Measurements from ENCODE around the gene SPATA45. TPM values are rescaled to one million over a fixed set of nuclear protein-coding genes. Genes with fewer than 3 reads are reported as not detected.

SPATA45 gene
- total and polyA plus RNA-seq, 2 of the 8 experiments (the other 6 are each of a cell fraction or from before 2014, with no cell fraction given), result 0.21 to 0.65 TPM

DNA sequence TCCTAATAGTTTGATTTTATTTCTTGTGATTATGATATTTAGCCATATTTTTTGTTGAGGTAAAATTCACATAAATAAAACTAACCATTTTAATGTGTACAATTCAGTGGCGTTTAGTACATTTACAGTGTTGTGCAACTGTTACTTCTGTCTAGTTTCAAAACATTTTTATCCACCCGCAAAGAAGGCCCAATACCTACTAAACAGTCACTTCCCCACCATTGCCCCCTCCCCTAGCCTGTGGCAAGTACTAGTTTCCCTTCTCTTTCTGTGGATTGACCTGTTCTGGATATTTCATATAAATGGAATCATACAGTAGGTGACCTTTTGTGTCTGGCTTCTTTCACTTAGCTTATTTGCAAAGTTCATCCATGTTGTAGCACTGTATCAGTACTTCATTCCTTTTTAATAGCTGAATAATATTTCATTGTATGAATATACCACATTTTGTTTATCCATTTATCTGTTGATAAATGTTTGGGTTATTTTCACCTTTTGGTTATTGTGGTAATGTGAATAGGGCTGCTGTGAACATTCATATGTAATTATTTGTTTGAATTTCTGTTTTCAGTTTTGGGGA, 14.8 kb upstream of the SPATA45 start (continued):
- TF ChIP-seq HDAC2 (IDR thresholded peaks at IDR 0.05; ENCODE audit: borderline replicate concordance in 1 of 2, low read depth in 2 of 2, low read length in 2 of 2), result no peak
- TF ChIP-seq, protein P1, sequence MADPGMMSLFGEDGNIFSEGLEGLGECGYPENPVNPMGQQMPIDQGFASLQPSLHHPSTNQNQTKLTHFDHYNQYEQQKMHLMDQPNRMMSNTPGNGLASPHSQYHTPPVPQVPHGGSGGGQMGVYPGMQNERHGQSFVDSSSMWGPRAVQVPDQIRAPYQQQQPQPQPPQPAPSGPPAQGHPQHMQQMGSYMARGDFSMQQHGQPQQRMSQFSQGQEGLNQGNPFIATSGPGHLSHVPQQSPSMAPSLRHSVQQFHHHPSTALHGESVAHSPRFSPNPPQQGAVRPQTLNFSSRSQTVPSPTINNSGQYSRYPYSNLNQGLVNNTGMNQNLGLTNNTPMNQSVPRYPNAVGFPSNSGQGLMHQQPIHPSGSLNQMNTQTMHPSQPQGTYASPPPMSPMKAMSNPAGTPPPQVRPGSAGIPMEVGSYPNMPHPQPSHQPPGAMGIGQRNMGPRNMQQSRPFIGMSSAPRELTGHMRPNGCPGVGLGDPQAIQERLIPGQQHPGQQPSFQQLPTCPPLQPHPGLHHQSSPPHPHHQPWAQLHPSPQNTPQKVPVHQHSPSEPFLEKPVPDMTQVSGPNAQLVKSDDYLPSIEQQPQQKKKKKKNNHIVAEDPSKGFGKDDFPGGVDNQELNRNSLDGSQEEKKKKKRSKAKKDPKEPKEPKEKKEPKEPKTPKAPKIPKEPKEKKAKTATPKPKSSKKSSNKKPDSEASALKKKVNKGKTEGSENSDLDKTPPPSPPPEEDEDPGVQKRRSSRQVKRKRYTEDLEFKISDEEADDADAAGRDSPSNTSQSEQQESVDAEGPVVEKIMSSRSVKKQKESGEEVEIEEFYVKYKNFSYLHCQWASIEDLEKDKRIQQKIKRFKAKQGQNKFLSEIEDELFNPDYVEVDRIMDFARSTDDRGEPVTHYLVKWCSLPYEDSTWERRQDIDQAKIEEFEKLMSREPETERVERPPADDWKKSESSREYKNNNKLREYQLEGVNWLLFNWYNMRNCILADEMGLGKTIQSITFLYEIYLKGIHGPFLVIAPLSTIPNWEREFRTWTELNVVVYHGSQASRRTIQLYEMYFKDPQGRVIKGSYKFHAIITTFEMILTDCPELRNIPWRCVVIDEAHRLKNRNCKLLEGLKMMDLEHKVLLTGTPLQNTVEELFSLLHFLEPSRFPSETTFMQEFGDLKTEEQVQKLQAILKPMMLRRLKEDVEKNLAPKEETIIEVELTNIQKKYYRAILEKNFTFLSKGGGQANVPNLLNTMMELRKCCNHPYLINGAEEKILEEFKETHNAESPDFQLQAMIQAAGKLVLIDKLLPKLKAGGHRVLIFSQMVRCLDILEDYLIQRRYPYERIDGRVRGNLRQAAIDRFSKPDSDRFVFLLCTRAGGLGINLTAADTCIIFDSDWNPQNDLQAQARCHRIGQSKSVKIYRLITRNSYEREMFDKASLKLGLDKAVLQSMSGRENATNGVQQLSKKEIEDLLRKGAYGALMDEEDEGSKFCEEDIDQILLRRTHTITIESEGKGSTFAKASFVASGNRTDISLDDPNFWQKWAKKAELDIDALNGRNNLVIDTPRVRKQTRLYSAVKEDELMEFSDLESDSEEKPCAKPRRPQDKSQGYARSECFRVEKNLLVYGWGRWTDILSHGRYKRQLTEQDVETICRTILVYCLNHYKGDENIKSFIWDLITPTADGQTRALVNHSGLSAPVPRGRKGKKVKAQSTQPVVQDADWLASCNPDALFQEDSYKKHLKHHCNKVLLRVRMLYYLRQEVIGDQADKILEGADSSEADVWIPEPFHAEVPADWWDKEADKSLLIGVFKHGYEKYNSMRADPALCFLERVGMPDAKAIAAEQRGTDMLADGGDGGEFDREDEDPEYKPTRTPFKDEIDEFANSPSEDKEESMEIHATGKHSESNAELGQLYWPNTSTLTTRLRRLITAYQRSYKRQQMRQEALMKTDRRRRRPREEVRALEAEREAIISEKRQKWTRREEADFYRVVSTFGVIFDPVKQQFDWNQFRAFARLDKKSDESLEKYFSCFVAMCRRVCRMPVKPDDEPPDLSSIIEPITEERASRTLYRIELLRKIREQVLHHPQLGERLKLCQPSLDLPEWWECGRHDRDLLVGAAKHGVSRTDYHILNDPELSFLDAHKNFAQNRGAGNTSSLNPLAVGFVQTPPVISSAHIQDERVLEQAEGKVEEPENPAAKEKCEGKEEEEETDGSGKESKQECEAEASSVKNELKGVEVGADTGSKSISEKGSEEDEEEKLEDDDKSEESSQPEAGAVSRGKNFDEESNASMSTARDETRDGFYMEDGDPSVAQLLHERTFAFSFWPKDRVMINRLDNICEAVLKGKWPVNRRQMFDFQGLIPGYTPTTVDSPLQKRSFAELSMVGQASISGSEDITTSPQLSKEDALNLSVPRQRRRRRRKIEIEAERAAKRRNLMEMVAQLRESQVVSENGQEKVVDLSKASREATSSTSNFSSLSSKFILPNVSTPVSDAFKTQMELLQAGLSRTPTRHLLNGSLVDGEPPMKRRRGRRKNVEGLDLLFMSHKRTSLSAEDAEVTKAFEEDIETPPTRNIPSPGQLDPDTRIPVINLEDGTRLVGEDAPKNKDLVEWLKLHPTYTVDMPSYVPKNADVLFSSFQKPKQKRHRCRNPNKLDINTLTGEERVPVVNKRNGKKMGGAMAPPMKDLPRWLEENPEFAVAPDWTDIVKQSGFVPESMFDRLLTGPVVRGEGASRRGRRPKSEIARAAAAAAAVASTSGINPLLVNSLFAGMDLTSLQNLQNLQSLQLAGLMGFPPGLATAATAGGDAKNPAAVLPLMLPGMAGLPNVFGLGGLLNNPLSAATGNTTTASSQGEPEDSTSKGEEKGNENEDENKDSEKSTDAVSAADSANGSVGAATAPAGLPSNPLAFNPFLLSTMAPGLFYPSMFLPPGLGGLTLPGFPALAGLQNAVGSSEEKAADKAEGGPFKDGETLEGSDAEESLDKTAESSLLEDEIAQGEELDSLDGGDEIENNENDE (IDR thresholded peaks at IDR 0.05; ENCODE audit: insufficient replicate concordance, low read length), result no peak
- no peak for TF ChIP-seq TAF7 (optimal IDR thresholded peaks at IDR 0.05; ENCODE audit: borderline replicate concordance, low read depth, low read length)
- TF ChIP-seq TAF1 (IDR thresholded peaks at IDR 0.05; ENCODE audit: low read depth, low read length), result no peak

Measured in H1 (cell line).